Heart left ventricle (tissue), 13 donors: ENCODE measurements around the gene SYNPO2.
"Not testable (repeated sequence)": the region's sequence is repeated elsewhere in the genome, so short reads cannot be mapped to it uniquely, and the experiment has no call there.

Source experiments
- CTCF ChIP-seq, 12 donors: fragments of 200-600 bp; sonication (generic) in 4 of 12; IDR thresholded peaks; one replicate each; pipeline versions ENCODE4 v1.5.0 to v1.8.0; 2018 to 2022; ENCODE audit warnings: antibody characterized with exemption in 12 of 12, mild to moderate bottlenecking in 5 of 12
- POLR2A ChIP-seq, 2 donors: fragments of 450-650 bp; IDR thresholded peaks; one replicate each; pipeline ENCODE4 v1.6.1; 2017; ENCODE audit warnings: antibody characterized with exemption in 2 of 2, mild to moderate bottlenecking in 2 of 2, moderate library complexity in 2 of 2
- donor health status: ischemic (EF 13 %, LVEDD 7.1; RV severe dilation, severe dysfunction).
- donor health status: DM: no; HTN: yes; CAD: no.
- donor health status: DM: no; HTN: no; CAD: no.
- donor health status: ischemic (EF 25% LVEDD 6.9; RV normal size, moderate dysfunction).
- donor health status: ischemic (EF 25% LVEDD 5.7; RV mildly dilated, moderate dysfunction).
- donor health status: ischemic (EF 35%, LVEDD 5.7; RV mildly dilated, moderate dysfunction).
- donor health status: nonischemic (EF 11% LVEDD 7.7; RV severe dilation, severe dysfunction).
- donor health status: DM: yes; HTN: yes; CAD: no.
- donor health status: PGD.
- donor health status: ischemic (EF 29% LVEDD 5.4; RV normal size, mild dysfunction).
- donor health status: nonischemic (EF 23%, LVEDD 6.1; RV moderate dilation, normal function).

GRCh38 chr4:119067125-119067524 lies 178.5 kb downstream of the SYNPO2 start:
- not testable (repeated sequence) for TF ChIP-seq CTCF, POLR2A (IDR thresholded peaks at IDR 0.05)
